HG03432 (cell line): ENCODE measurements around the gene INO80D.
"Not testable (repeated sequence)": the region's sequence is repeated elsewhere in the genome, so short reads cannot be mapped to it uniquely, and the experiment has no call there.

Source experiments
- ATAC-seq: cut with Tn5 transposase; IDR thresholded peaks from one replicate; pipeline ENCODE4 v1.9.1; 2021; ENCODE audit warnings: mild to moderate bottlenecking, moderate library complexity; ENCODE audit not compliant: unreplicated experiment

INO80D gene, protein sequence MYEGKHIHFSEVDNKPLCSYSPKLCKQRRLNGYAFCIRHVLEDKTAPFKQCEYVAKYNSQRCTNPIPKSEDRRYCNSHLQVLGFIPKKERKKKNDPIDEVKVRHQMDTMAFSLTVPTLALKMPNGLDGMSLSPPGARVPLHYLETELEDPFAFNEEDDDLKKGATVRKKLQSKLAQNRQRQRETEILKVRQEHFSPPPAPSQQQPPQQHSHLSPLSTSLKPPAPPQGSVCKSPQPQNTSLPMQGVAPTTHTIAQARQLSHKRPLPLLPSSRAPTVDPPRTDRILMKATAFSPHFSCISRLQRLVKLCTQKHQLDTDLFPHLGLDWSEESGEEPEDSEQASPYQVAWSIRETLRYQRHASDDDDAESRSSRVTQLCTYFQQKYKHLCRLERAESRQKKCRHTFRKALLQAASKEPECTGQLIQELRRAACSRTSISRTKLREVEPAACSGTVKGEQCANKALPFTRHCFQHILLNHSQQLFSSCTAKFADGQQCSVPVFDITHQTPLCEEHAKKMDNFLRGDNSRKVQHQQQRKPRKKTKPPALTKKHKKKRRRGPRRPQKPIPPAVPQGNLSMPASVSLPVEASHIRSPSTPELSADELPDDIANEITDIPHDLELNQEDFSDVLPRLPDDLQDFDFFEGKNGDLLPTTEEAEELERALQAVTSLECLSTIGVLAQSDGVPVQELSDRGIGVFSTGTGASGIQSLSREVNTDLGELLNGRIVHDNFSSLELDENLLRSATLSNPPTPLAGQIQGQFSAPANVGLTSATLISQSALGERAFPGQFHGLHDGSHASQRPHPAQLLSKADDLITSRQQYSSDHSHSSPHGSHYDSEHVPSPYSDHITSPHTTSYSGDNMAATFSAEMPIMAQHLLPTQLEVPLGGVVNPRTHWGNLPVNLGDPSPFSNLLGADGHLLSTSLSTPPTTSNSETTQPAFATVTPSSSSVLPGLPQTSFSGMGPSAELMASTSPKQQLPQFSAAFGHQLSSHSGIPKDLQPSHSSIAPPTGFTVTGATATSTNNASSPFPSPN

DNA sequence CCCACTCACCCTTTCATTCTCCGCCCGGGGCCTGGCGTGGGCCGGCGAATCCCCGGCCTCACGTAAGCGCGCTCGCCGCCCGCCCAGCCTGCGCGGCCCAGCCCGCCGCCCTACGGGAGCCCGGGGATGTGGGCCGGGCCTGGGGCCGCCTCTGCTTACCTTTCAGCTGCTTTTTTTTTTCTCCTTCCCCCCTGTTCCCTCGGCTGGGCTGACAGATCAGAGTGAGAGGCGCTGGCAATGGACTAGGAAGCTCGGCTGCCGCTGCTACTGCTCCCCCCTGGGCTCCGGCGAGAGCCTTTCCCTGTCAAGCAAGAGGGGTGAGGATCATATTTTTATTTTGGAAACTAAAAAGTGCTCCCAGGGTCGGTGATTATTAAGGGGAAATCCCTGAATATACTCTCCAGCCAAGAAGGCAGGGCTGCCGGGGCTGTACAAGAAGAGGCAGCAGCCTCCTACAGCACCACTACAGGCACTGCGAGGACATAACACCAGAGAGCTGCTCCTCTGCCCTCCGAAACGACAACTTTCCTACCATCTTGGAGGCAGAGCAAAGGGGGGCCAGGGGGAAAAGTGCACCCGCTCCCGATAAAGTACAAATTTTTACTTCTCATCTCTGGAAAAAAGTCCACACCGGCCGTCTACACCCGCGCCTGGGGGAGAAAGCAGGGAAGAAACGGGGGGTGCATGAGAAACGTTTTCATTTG is at the start of gene INO80D:
INO80D (minus strand) TSS at position 433 of the 704 bp plus-strand sequence. CDS start 23,158 bp downstream, outside the sequence.
- ATAC-seq: peak; percentile 84

GRCh38 chr2:206127656-206128055 is 41.7 kb upstream of the INO80D start:
- no peak for ATAC-seq

DNA sequence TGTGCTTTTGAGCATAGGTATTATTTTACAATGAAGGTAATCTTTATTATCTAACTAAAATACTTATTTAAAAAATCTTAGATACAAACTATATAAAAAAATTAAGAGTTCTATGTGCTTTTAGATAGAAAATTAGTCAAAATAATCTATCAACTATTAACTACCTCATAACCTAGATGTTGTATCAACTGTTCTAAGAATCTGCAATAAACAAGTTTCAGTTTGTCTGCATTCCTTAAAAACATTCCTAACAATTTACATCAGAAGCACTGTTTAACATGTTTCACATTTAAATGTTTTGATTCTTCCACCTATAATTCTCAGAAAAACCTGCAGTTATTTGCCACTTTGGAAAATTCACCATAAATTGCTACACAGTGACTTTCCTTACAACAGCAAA is 39.9 kb upstream of the INO80D start:
- no peak for ATAC-seq

GRCh38 chr2:206122569-206122968 is 36.6 kb upstream of the INO80D start:
- not testable (repeated sequence) for ATAC-seq

DNA sequence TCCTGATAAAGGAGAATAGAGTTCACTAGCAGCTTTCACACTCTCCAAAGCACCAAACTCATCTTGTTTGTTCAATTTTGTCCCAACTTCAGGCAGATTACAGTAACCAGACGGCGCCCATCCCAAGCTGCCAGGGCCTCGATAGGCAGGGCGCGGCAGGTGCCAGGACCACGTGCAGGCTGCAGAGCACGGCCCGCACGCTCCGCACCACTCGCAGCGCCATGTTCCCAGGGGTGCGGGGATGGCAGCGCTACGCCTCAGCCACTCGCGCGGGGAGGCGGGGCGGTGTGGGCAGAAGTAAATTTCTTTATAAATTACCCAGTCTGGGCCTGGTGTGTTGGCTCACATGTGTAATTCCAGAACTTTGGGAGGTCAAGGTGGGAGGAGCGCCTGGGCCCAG is 30.3 kb upstream of the INO80D start:
- no peak for ATAC-seq

DNA sequence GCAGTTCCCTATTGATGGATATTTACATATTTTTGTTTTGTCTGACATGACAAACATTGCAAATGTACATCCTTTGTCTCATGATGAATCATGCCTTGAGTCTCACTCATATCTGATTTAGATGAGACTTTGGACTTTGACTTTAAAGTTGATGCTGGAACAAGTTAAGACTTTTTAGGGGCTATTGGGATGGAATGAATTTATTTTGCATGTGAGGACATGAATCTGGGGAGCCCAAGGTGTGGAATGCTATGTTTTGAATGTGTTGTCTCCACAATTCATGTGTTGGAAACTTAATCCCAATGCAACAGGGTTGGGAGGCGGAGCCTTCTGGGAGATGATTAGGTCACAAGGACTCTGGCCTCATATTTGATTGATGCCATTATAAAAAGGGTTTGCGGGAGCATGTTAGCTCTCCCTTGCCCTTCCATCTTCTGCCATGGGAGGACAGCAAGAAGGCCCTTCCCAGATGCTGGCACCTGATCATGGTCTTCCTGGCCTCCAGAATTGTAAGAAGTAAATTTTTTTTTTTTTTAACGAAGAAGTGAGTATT is 29.1 kb upstream of the INO80D start:
- no peak for ATAC-seq

DNA sequence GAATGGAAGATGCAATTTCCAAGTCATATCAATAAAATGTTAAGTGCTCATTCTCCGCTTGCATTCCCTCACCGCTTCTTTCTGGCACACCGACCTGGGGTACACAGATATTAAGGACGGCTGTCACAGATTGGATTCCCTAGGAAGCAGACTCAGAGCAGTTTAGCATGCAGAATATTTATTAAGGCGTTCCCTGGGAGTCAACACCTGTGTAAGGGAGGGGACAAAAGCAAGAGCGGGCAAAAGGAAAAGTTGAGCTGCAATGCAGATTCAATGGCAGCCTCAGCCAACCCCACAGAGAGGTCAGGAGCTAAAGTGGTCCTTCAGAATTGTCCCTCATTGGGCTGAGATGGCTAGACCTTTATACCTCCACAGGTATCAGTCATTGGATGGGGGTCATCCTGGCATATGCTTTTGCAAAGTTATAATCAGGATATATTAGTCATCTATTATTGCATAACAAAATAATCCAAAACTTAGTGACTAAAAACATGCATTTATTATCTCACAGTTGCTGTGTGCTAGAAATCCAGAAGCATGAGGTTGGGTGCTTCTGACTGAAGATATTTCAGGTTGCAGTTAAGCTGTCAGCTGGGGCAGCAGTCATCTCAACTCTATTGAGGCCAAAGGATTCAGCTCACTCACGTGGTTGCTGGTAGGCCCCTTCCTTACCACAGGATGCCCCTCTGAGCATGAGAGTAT is 27.0 kb upstream of the INO80D start:
- no peak for ATAC-seq

- ATAC-seq: no peak
Observed at GRCh38 chr2:206112108-206112507, 26.1 kb upstream of the INO80D start.

DNA sequence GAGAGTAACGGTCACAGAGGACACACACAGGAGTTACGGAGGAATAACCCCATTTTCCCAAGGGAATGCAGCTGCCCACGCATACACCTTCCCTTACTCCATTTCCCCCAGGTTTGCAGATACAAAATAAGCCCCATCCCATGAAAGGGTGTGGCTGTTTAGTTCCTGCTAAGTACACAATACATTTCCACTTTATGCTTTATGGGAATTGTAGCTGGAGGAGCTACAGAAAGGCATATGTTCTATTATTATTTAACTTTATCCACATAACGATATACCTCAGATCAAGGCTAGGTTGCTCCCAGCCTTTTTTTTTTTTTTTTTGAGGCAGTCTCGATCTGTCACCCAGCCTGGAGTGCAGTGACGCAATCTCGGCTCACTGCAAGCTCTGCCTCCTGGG is 22.7 kb upstream of the INO80D start:
- ATAC-seq: no peak

DNA sequence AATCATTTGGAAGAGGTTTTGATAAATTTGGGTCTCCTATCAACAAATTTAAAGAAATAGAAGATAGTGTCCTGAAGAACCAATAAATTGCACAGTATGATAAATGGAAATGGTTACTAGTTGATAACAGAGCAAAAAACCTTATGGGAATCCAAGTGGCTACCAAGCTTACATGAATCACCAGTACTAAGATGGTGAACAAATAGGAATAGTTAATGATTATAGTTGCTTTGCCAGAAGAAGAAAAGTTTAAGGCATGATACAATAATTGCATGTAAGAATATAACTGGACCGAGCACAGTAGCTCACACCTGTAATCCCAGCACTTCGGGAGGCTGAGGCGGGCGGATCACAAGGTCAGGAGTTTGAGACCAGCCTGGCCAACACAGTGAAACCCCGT is 19.6 kb upstream of the INO80D start:
- no peak for ATAC-seq

DNA sequence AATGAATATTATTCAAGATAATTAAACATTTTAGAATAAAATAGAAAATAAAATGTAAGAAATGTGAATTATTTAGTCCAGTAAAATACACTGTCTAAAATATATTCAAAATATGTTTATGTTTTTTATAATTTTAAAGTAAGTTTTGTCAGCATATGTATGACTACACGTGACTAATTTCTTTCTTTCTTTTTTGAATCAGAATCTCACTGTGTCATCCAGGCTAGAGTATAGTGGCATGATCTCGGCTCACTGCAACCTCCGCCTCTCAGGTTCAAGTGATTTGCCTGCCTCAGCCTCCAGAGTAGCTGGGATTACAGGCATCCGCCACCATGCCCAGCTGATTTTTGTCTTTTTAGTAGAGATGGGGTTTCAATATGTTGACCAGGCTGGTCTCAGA is 19.1 kb upstream of the INO80D start:
- no peak for ATAC-seq

- not testable (repeated sequence) for ATAC-seq
Observed at GRCh38 chr2:206098872-206099271, 12.9 kb upstream of the INO80D start.

- ATAC-seq: no peak
Observed at GRCh38 chr2:206098471-206098870, 12.5 kb upstream of the INO80D start.

DNA sequence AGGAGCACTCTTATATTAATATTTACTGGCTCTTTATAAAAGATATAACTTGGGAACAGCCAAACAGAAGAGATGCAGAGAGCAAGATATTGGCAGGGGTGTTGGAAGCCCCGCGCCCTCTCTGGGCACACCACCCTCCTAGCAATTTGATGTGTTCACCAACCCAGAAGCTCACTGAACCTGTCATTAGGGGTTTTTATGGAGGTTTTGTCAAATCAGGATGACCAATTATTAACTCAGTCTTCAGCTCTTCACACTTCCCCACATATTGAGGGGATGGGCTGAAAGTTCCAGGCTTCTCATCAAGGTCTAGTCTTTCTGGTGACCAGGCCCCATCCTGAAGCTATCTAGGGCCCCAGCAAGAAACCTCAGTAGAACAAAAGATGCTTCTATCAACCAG is 10.9 kb upstream of the INO80D start:
- no peak for ATAC-seq

GRCh38 chr2:206095536-206096332 is 9.8 kb upstream of the INO80D start:
- ATAC-seq: no peak

DNA sequence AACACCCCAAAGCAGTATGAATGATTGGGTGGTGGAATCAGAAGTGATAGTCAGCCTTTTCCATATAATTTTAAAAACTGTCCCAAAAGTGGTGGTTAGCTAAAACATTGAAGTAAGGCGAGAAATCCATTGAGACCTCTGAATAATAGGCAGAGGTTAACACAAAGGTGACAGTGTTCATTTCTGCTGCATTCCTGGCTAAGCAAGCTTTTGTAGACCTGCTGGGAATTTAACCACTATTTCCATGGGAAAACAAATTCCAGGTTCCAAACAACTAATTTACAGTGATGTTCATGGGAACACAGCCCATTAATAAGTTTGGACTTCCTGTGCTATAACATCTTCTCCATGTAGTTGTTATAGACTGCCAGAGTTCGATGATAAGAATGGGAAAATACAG is 6.3 kb upstream of the INO80D start:
- no peak for ATAC-seq

- no peak for ATAC-seq
Observed at GRCh38 chr2:206088248-206088647, 2.3 kb upstream of the INO80D start.

- ATAC-seq: no peak
Observed at GRCh38 chr2:206086716-206087350, 859 bp upstream of the INO80D start.
